HEK293T (cell line): ENCODE data around the gene C22orf42.
"Not testable (repeated sequence)": the region's sequence is repeated elsewhere in the genome, so short reads cannot be mapped to it uniquely, and the experiment has no call there.

Source experiments
- ARNT ChIP-seq: fragments of 450-650 bp; IDR thresholded peaks from 2 replicates; pipeline ENCODE4 v1.6.1; 2017; ENCODE audit warnings: mild to moderate bottlenecking
- ELF4 ChIP-seq: fragments of 450-650 bp; IDR thresholded peaks from 2 replicates; pipeline ENCODE4 v1.6.1; 2017; ENCODE audit warnings: antibody characterized with exemption
- FOXA1 ChIP-seq: fragments of 450-650 bp; IDR thresholded peaks from 2 replicates; pipeline ENCODE4 v1.6.1; 2016; ENCODE audit warnings: mild to moderate bottlenecking
- FOXM1 ChIP-seq: fragments of 450-650 bp; IDR thresholded peaks from 2 replicates; pipeline ENCODE4 v1.6.1; 2017; ENCODE audit warnings: mild to moderate bottlenecking, borderline replicate concordance
- NFRKB ChIP-seq: fragments of 450-650 bp; IDR thresholded peaks from 2 replicates; pipeline ENCODE4 v1.6.1; 2016; ENCODE audit warnings: mild to moderate bottlenecking, moderate library complexity
- PKNOX1 ChIP-seq: fragments of 450-650 bp; IDR thresholded peaks from 2 replicates; pipeline ENCODE4 v1.6.1; 2016
- SP1 ChIP-seq: fragments of 450-650 bp; IDR thresholded peaks from 2 replicates; pipeline ENCODE4 v1.6.1; 2017
- SUZ12 ChIP-seq: fragments of 450-650 bp; IDR thresholded peaks from 2 replicates; pipeline ENCODE4 v1.6.1; 2016; ENCODE audit warnings: mild to moderate bottlenecking

GRCh38 chr22:32191021-32191420 lies 31.9 kb upstream of the C22orf42 start:
- TF ChIP-seq FOXM1, ELF4, SP1, NFRKB, FOXA1, PKNOX1, ARNT, SUZ12: not testable (repeated sequence)
